ENCODE results near the gene RASGRP4.
"Not testable (repeated sequence)": the region's sequence is repeated elsewhere in the genome, so short reads cannot be mapped to it uniquely, and the experiment has no call there.

Gene RASGRP4

DNA sequence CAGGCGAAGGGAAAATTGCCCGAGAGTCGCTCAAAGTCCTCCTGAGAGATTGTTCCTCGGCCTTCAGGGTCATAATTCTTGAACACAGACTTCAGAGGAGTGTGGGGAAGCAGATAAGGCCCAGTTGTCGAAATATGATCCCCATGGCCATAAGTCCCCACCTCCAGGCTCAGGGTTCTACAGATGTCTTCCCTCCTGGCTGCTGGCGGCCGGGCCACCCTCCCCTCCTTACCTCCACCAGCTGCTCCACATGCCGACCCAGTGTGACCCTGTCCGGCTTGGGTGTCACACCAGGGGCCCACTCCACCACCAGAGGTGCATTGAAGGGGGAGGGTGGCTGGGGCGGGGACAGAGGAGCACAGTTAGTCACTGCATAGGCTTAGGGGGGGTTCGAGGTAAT, 13.1 kb downstream of the RASGRP4 start:
- DNase-seq: no peak

DNA sequence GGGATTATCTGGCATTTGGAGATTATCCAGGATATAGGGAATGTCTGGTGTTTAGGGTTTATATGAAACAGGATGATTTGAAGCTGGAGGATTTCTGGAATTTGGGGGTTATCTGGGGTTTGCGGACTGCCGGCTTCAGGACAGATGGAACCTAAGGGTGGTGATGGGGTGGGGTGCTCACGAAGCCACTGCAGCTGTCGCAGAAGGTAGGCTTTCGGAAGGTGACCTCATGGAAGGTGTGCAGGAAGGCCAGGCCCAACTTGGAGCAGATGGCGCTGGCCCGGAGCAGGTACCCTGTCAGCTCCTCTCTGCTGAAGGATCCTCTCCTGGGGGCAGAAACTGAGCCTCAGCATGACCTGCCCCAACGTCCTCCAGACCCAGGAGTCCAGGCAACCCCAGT, 13.5 kb downstream of the RASGRP4 start:
- no peak for DNase-seq

GRCh38 chr19:38411898-38412297, 14.1 kb downstream of the RASGRP4 start:
- DNase-seq: not testable (repeated sequence)

GRCh38 chr19:38411041-38411712, 14.8 kb downstream of the RASGRP4 start:
- no peak for DNase-seq

DNA sequence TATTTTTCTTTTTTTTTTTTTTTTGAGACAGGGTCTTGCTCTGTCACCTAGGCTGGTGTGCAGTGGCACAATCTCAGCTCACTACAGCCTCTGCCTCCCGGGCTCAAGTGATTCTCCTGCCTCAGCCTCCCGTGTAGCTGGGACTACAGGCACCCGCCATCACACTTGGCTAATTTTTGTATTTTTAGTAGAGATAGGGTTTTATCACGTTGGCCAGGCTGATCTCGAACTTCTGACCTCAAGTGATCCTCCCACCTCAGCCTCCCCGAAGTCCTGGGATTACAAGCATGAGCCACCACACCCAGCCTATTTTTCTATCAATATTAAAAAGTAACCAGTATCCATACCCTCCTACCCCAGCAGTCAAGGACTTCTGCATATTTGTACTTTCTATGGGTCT, 15.6 kb downstream of the RASGRP4 start:
- DNase-seq: not testable (repeated sequence)

- no peak for DNase-seq
Observed at GRCh38 chr19:38409631-38410133, 16.3 kb downstream of the RASGRP4 start.

DNA sequence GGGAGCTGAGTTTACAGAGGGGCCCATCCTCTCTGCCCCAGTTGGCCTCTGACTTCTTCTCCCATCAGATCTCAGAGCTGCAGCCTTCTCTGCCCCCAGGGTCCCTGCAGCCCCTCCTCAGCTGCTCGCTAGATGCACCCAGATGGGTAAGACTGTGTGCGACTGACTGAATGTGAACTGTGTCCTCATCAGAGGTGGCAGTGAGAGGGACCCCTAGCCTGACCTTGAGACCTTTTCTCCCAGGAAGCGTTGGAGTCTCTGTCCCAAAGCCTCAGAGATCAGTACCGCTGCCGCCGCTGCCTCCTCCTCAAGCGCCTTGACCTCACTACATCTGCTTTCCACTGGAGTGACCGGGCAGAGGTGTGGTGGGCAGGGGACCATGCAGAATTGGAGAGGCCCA, 20.7 kb downstream of the RASGRP4 start:
- no peak for DNase-seq

GRCh38 chr19:38404858-38405257, 21.2 kb downstream of the RASGRP4 start:
- DNase-seq: no peak

GRCh38 chr19:38402967-38403674, 22.9 kb downstream of the RASGRP4 start, which contains the start of gene FAM98C:
FAM98C (plus strand) TSS chr19:38403093; CDS start chr19:38403154, 61 bp downstream.
- peak; percentile 99 for DNase-seq

- no peak for DNase-seq
Observed at GRCh38 chr19:38402623-38402966, 23.4 kb downstream of the RASGRP4 start.

- no peak for DNase-seq
Observed at GRCh38 chr19:38401148-38401547, 24.9 kb downstream of the RASGRP4 start.

DNA sequence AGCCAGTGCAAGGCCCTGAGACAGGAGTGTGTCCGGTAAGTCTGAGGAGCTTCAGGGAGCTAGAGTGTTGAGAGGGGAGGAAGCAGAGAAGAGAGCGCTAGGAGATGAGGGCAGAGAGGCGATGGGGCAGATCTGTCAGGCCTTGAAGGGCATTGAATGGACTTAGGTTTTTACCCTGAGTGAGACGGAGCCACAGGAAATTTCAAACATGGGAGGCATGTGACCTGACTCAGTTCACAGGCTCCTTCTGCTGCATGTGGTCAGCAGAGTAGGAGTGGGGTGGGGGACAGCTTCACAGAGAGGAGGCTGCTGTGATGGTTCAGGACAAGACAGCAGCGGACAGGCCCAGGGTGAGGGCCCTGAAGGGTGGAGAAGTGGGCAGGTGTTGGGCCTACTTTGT, 25.7 kb downstream of the RASGRP4 start:
- no peak for DNase-seq

DNA sequence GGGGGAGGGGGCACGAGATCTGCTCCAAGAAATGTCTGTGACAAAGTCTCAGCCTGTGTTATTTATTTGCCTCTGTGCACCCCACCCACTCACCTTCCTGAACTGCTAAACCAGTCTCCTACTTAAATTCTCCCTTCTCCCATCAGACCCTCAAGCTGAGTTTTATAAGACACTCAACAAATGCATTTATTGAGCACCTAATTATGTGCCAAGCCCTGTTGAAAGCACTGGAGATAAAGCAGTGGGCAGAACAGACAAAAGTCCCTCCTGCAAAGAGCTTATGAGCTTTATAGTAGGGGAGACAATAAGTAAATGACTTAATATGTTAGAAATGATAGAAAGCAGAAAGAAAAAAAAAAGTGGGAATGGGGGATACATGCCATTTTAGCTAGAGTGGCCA, 26.5 kb downstream of the RASGRP4 start:
- no peak for DNase-seq

- no peak for DNase-seq
Observed at GRCh38 chr19:38399081-38399480, 26.9 kb downstream of the RASGRP4 start.

DNA sequence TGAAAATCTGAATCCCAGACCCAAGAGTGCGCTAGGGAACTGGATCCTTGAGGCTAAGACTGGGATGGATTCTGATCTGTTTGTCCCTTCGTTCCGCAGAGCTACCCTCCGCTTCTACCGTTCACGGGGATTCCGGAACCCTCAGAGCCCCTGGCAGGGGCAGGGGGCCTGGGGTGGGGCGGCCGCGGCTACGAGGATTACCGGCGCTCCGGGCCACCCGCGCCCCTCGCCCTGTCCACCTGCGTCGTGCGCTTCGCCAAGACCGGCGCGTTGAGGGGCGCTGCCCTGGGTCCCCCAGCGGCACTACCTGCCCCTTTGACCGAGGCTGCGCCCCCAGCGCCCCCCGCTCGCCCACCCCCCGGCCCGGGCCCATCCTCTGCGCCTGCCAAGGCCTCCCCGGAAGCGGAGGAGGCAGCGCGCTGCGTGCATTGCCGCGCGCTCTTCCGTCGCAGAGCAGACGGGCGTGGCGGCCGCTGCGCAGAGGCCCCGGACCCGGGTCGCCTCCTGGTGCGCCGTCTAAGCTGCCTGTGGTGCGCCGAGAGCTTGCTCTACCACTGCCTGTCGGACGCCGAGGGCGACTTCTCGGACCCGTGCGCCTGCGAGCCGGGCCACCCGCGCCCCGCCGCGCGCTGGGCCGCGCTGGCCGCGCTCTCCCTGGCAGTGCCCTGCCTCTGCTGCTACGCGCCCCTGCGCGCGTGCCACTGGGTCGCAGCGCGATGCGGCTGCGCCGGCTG, 30.5 kb downstream of the RASGRP4 start:
- DNase-seq: peak; percentile 45

- DNase-seq: peak; percentile 78
Observed at GRCh38 chr19:38394488-38394887, 31.5 kb downstream of the RASGRP4 start.

- no peak for DNase-seq
Observed at GRCh38 chr19:38392707-38393308, 33.2 kb downstream of the RASGRP4 start.

DNA sequence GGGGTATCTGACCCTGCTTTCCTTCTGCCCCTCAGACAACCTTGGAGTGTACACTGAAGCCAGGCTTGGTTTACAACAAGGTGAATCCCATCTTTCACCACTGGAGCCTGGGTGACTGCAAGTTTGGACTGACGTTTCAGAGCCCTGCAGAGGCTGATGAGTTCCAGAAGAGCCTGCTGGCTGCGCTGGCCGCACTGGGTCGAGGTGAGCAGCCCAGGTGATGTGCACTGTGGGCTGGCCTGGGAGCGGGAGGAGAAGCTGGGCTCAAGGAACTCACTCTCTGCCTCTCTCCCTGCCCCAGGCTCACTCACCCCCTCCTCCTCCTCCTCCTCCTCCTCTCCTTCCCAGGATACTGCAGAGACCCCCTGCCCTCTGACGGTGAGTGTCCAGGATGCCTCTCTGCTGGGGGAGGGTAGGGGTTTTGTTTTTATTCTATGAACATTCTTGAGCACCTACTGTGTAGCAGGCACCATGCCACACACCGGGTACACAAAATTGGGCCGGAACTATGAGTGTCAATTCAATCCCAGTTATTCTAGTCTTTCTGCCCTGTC, 34.0 kb downstream of the RASGRP4 start:
- no peak for DNase-seq

DNA sequence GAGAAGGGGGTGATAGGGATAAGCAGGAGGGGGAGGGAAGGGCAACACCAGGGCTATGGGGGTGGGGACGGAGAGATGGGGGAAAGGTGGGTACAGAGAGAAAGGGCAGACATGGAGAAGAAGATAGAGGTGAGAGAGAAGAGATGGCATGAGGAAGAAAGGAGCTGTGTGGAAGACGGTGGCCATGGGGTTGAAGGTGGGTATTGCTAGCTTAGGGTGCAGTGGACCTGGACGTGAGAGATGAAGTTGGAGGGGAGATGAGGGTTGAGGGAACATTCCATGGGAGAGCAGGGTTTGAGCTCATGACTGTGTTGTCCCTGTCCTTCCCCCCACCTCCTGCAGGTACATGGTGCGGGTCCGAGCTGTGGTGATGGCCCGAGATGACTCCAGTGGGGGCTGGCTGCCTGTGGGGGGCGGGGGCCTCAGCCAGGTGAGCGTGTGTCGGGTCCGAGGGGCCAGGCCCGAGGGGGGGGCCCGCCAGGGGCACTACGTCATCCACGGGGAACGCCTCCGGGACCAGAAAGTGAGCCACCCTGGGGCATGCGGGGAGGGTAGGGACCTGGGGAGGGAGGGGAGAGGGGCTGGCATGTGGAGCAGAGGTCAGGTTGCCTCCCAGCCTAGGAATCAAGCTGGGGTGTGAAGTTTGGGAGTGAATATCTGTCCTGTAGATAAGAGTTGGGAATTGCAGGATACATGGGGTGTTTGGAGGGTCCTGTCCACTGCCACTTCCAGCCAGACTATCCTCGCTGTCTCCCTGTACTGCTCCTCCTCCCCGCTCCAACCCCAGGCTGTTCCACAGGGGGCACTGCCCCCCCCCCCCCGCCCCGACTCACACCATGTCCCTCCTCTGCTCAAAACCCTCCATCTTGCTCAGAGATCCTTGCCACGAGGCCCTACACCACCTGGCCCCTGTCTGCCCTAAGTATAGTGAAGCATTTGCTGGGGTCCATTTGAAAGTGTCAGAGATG, 35.8 kb downstream of the RASGRP4 start:
- no peak for DNase-seq

DNA sequence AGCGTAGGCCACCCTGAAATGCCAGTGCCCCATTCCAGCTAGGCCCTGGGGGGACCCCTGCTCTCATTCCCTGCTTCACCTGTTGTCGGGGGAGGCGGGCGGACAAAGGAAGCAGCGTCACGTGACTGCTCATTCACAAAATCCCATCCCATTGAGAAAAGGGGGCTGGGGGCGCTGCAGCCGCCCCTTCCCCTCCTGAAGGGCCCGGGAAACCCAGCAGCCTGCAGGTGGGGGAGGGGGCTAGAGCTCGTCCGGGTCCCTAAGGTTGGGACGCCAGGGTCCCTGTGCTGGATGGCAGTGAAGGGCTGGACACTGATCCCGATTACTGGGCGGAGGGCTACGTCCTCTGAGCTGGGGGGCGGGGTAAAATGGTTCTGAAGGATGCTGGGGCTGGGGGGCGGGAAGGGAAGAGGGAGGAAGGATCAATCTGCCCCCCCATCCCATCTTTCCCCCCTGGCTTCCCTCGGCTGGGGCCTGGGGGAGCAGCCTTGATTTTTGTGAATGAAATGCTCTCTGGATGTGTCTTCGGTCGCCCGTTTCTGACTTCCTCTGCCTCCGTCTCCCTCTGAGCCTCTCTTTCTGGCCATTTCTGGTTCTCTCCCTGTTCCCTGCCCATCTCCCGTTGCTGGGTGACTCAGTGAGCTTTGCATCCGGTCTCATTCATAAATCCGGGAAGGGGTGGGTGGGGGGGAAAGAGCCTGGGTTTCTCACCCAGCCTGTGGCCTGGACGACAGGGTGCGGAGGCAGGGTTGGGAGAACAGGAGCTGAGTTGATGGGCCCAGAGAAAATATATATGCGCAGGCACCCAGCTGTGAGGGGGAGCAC, 36.7 kb downstream of the RASGRP4 start:
- no peak for DNase-seq

All from CD4-positive, alpha-beta T cell treated with Interleukin-12 subunit alpha and Interleukin-12 subunit beta, for 1 hour (primary cell).